Liver (tissue), 9 donors: ENCODE measurements around the gene SNRNP70. TPM values are rescaled to one million over a fixed set of nuclear protein-coding genes. Genes with fewer than 3 reads are reported as not detected.

Experiments used
- DNase-seq: peaks from one replicate; pipeline ENCODE4 v3.0.0-alpha.2; 2017; ENCODE audit warnings: low spot score
- H3K27ac ChIP-seq, 2 donors: one replicate each; pipeline ENCODE4 v1.7.0; 2013; ENCODE audit warnings: inconsistent platforms in 2 of 2, low read length in 2 of 2, control low read depth in 1 of 2, low read depth in 1 of 2, mild to moderate bottlenecking in 1 of 2
- H3K27me3 ChIP-seq, 4 donors: one replicate each; pipeline versions ENCODE4 v1.6.1 to v1.7.0; 2013; ENCODE audit warnings: low read length in 3 of 4, inconsistent platforms in 1 of 4, mild to moderate bottlenecking in 1 of 4, moderate library complexity in 1 of 4; ENCODE audit not compliant: control insufficient read depth in 4 of 4, insufficient read depth in 4 of 4
- H3K36me3 ChIP-seq, 4 donors: one replicate each; pipeline versions ENCODE4 v1.6.1 to v1.7.0; 2013; ENCODE audit warnings: low read length in 3 of 4, mild to moderate bottlenecking in 3 of 4, low read depth in 1 of 4, moderate library complexity in 1 of 4; ENCODE audit not compliant: control insufficient read depth in 4 of 4, insufficient read depth in 3 of 4
- H3K4me1 ChIP-seq, 4 donors: one replicate each; pipeline versions ENCODE4 v1.6.1 to v1.7.0; 2013; ENCODE audit warnings: low read length in 3 of 4, mild to moderate bottlenecking in 3 of 4, moderate library complexity in 1 of 4; ENCODE audit not compliant: control insufficient read depth in 4 of 4, insufficient read depth in 4 of 4
- H3K4me3 ChIP-seq, 3 donors: one replicate each; pipeline versions ENCODE4 v1.6.1 to v1.7.0; 2013; ENCODE audit warnings: low read length in 3 of 3, control low read depth in 1 of 3, low read depth in 1 of 3, mild to moderate bottlenecking in 1 of 3
- H3K9ac ChIP-seq, 2 donors: one replicate each; pipeline ENCODE4 v1.7.0; 2013; ENCODE audit warnings: low read length in 2 of 2, mild to moderate bottlenecking in 2 of 2, moderate library complexity in 2 of 2, control low read depth in 1 of 2, low read depth in 1 of 2
- H3K9me3 ChIP-seq, 4 donors: one replicate each; pipeline versions ENCODE4 v1.6.1 to v1.7.0; 2013; ENCODE audit warnings: low read length in 3 of 4; ENCODE audit not compliant: control insufficient read depth in 4 of 4
- ATF3 ChIP-seq: IDR thresholded peaks from 2 replicates; pipeline ENCODE4 v1.6.1; 2016; ENCODE audit warnings: antibody characterized with exemption
- CTCF ChIP-seq: fragments of 150-350 bp; IDR thresholded peaks from 2 replicates; pipeline ENCODE4 v1.5.1; 2017; ENCODE audit warnings: improper control_type of control experiment, low read depth, low read length; ENCODE audit not compliant: missing input control
- EGR1 ChIP-seq, 2 donors: IDR thresholded peaks; 2 replicates each; pipeline ENCODE4 v1.6.1; 2016 to 2018; ENCODE audit warnings: antibody characterized with exemption in 2 of 2, low read depth in 2 of 2
- FOXA1 ChIP-seq: IDR thresholded peaks from 2 replicates; pipeline ENCODE4 v1.6.1; 2016; ENCODE audit warnings: antibody characterized with exemption
- GABPA ChIP-seq, 2 donors: IDR thresholded peaks in 1 of 2; conservative IDR thresholded peaks in 1 of 2; 2 replicates each; pipeline ENCODE4 v1.6.1; 2016; ENCODE audit warnings: antibody characterized with exemption in 2 of 2, mild to moderate bottlenecking in 1 of 2, moderate library complexity in 1 of 2
- HNF4G ChIP-seq: IDR thresholded peaks from 2 replicates; pipeline ENCODE4 v1.6.1; 2016; ENCODE audit warnings: antibody characterized with exemption
- JUND ChIP-seq, 2 donors: IDR thresholded peaks; 2 replicates each; pipeline ENCODE4 v1.6.1; 2016; ENCODE audit warnings: antibody characterized with exemption in 2 of 2
- SP1 ChIP-seq: IDR thresholded peaks from 2 replicates; pipeline ENCODE4 v1.6.1; 2018; ENCODE audit warnings: antibody characterized with exemption, mild to moderate bottlenecking
- TAF1 ChIP-seq: conservative IDR thresholded peaks from 2 replicates; pipeline ENCODE4 v1.6.1; 2016; ENCODE audit warnings: antibody characterized with exemption, mild to moderate bottlenecking
- YY1 ChIP-seq: IDR thresholded peaks from 2 replicates; pipeline ENCODE4 v1.6.1; 2016; ENCODE audit warnings: antibody characterized with exemption, mild to moderate bottlenecking
- WGBS: extraction: QIAGEN DNeasy Blood & Tissue Kit; methylation state at CpG from one replicate; pipeline ENCODE4 v1.1.7; 2013; 5-methylcytosine and 5-hydroxymethylcytosine counted together
- polyA plus RNA-seq, 2 donors: library from polyadenylated mRNA; stranded (reverse) in 1 of 2; unstranded in 1 of 2; fragments of 200-250 nt in 1 of 2; fragments of >200 nt in 1 of 2; fragmentation: Nextera tagmentation in 1 of 2; extraction: Ambion mirVana in 1 of 2; gene quantifications; one replicate each; pipeline versions ENCODE4 v1.2.1 to v1.2.3, GENCODE V29; 2013 to 2015
- total RNA-seq, 2 donors: library from RNA; depleted of rRNA; stranded (reverse); fragments of >200 nt; gene quantifications; one replicate each; pipeline ENCODE4 v1.2.3, GENCODE V29; 2014
- TF ChIP-seq, protein P1 (sequence below): IDR thresholded peaks from 2 replicates; pipeline ENCODE4 v1.6.1; 2016; ENCODE audit warnings: antibody characterized with exemption, mild to moderate bottlenecking
- TF ChIP-seq, protein P2 (sequence below): IDR thresholded peaks from 2 replicates; pipeline ENCODE4 v1.6.1; 2016; ENCODE audit warnings: antibody characterized with exemption
- donor health status: healthy.
- donor health status: healthy.
- donor health status: healthy.
- donor health status: healthy.
- donor health status: healthy.

SNRNP70 gene
- total and polyA plus RNA-seq, 4 donors = 34.2 to 166 (median 94.8) TPM

- Histone ChIP-seq H3K27ac (no peak overlapping the region), H3K27me3 (no peaks in the 10 kb centered on the region), H3K4me3 (peak overlapping the region in 2 of 3 donors; percentile 25 to 70), H3K9me3 (no peaks in the 10 kb centered on the region), H3K9ac (no peak overlapping the region), H3K4me1 (peaks cover 0 to 11% (median 7%) of the 10 kb centered on the region in 4 donors), H3K36me3 (no peaks in the 10 kb centered on the region)
- DNase-seq = peak; percentile 98
- 6% methylated on average over 63 of the region's 63 CpGs for WGBS
- TF ChIP-seq FOXA1 (no peak), JUND (IDR thresholded peaks at IDR 0.05) (no peak), SP1 (peak; percentile 64), HNF4G (no peak), YY1 (no peak), ATF3 (no peak), GABPA (IDR thresholded peaks at IDR 0.05 in 1 of 2, conservative IDR thresholded peaks at IDR 0.05 in 1 of 2) (peak in 1 of 2 donors; percentile 62), TAF1 (no peak), EGR1 (IDR thresholded peaks at IDR 0.05; ENCODE audit: low read depth in 2 of 2) (no peak)
- TF ChIP-seq, protein P1, sequence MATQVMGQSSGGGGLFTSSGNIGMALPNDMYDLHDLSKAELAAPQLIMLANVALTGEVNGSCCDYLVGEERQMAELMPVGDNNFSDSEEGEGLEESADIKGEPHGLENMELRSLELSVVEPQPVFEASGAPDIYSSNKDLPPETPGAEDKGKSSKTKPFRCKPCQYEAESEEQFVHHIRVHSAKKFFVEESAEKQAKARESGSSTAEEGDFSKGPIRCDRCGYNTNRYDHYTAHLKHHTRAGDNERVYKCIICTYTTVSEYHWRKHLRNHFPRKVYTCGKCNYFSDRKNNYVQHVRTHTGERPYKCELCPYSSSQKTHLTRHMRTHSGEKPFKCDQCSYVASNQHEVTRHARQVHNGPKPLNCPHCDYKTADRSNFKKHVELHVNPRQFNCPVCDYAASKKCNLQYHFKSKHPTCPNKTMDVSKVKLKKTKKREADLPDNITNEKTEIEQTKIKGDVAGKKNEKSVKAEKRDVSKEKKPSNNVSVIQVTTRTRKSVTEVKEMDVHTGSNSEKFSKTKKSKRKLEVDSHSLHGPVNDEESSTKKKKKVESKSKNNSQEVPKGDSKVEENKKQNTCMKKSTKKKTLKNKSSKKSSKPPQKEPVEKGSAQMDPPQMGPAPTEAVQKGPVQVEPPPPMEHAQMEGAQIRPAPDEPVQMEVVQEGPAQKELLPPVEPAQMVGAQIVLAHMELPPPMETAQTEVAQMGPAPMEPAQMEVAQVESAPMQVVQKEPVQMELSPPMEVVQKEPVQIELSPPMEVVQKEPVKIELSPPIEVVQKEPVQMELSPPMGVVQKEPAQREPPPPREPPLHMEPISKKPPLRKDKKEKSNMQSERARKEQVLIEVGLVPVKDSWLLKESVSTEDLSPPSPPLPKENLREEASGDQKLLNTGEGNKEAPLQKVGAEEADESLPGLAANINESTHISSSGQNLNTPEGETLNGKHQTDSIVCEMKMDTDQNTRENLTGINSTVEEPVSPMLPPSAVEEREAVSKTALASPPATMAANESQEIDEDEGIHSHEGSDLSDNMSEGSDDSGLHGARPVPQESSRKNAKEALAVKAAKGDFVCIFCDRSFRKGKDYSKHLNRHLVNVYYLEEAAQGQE = peak; percentile 56
- TF ChIP-seq, protein P2, sequence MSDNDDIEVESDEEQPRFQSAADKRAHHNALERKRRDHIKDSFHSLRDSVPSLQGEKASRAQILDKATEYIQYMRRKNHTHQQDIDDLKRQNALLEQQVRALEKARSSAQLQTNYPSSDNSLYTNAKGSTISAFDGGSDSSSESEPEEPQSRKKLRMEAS = no peak
These were observed 42.7 kb downstream of the SNRNP70 start for GRCh38 chr19:49127674-49128544.

GRCh38 chr19:49128545-49129237, 43.4 kb downstream of the SNRNP70 start:
- TF ChIP-seq YY1 (no peak), ATF3 (no peak), CTCF (no peak), GABPA (IDR thresholded peaks at IDR 0.05 in 1 of 2, conservative IDR thresholded peaks at IDR 0.05 in 1 of 2) (no peak)
- no peaks in the 10 kb centered on the region for H3K27me3 ChIP-seq
- no peak overlapping the region for H3K4me3 ChIP-seq
- no peak overlapping the region for H3K9ac ChIP-seq
- H3K36me3 ChIP-seq = no peaks in the 10 kb centered on the region
- WGBS = 69% methylated on average over 15 of the region's 15 CpGs
- H3K9me3 ChIP-seq = no peaks in the 10 kb centered on the region
- no peak for DNase-seq
- peaks cover 0 to 14% (median 10%) of the 10 kb centered on the region in 4 donors for H3K4me1 ChIP-seq
- H3K27ac ChIP-seq = no peak overlapping the region
